Suprapubic skin (tissue), 4 donors: ENCODE measurements around the gene NPAS3.

ENCODE experiments used
- POLR2A ChIP-seq, 2 donors: fragments of 450-650 bp; IDR thresholded peaks; one replicate each; pipeline ENCODE4 v1.6.1; 2017; ENCODE audit warnings: antibody characterized with exemption in 2 of 2, mild to moderate bottlenecking in 2 of 2, moderate library complexity in 2 of 2
- POLR2AphosphoS5 ChIP-seq, 3 donors: sonication (generic); formaldehyde crosslinking; IDR thresholded peaks; one replicate each; pipeline ENCODE4 v1.6.1; 2017; ENCODE audit warnings: antibody characterized with exemption in 3 of 3
- TF ChIP-seq, protein P1 (sequence below), 2 donors: fragments of 200-600 bp in 1 of 2; fragments of 450-650 bp in 1 of 2; sonication (generic) in 1 of 2; IDR thresholded peaks; one replicate each; pipeline ENCODE4 v1.5.1; 2016 to 2019; ENCODE audit warnings: antibody characterized with exemption in 2 of 2, mild to moderate bottlenecking in 1 of 2, moderate library complexity in 1 of 2

DNA sequence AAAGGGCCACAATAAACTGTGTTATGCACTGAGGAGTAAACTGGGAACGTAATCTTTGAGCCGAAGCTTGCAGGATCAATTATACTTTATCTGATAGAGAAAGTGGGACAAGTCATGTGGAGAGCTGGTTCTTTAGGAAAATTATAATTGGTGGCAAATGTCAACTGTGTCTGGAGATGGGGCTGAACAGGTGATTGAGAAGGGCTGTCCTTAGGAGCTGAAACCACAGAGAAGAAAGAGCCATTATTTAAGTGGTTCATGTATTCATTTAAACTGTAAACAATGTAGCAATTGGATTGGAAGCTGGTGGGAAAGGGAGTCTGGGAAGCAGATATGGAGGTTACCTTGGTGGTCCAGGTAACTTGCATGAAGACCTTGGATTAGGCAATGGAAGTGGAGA lies 193.1 kb downstream of the NPAS3 start:
- TF ChIP-seq, protein P1, sequence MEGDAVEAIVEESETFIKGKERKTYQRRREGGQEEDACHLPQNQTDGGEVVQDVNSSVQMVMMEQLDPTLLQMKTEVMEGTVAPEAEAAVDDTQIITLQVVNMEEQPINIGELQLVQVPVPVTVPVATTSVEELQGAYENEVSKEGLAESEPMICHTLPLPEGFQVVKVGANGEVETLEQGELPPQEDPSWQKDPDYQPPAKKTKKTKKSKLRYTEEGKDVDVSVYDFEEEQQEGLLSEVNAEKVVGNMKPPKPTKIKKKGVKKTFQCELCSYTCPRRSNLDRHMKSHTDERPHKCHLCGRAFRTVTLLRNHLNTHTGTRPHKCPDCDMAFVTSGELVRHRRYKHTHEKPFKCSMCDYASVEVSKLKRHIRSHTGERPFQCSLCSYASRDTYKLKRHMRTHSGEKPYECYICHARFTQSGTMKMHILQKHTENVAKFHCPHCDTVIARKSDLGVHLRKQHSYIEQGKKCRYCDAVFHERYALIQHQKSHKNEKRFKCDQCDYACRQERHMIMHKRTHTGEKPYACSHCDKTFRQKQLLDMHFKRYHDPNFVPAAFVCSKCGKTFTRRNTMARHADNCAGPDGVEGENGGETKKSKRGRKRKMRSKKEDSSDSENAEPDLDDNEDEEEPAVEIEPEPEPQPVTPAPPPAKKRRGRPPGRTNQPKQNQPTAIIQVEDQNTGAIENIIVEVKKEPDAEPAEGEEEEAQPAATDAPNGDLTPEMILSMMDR (IDR thresholded peaks at IDR 0.05), result no peak
- TF ChIP-seq POLR2AphosphoS5 (IDR thresholded peaks at IDR 0.05) (no peak), POLR2A (IDR thresholded peaks at IDR 0.05) (no peak)
